Activated gamma-delta T cell (primary cell): Measurements from ENCODE around the gene PHLDB2.

Experiments used
- DNase-seq: peaks from one replicate; lab custom pipeline; 2025; lab: John Stamatoyannopoulos, UW

Gene PHLDB2

DNA sequence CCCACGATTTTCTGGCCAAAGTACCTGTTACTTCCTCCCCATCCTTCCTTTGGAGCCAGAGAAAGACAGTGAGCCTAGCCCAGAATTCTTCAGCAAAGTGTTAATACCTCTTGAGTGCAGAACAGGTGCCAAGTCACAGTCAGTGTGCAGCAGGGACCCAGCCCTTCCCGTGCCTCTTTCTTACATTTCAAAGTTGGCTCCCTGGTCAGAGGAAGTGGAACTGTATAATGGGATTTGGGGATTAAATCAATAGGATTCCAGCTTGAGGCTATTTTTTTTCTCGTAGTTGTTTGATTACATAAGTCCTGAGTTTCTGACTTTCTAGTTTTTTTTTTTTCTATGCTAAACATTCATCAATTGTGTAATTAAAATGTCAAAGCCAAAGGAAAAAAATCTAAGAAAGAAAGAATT is 67.2 kb downstream of the PHLDB2 start:
- no peak for DNase-seq

GRCh38 chr3:111928613-111929012 is 69.5 kb downstream of the PHLDB2 start:
- no peak for DNase-seq

DNA sequence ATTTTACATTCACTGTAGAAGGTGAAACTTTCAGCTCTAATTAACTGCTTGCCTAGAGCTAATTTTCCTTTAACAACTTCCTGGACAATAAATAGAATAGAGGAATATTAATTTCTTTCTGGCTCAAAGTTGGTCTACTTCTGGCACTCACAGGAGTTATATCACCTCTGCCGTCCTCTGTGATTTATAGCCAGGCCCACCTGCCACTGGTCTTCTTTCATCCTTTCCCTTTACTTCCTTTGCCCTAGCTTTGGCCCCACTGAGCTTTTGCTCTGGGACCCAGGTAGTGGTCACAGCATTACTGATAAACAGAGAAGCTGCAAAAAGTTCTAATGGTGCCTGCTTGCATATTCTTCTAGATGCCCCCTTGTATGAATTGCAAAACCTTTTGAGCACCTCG is 70.4 kb downstream of the PHLDB2 start:
- DNase-seq, result no peak

- DNase-seq, result no peak
These were observed 73.9 kb downstream of the PHLDB2 start for GRCh38 chr3:111932946-111933345.

GRCh38 chr3:111936191-111936841 is 77.3 kb downstream of the PHLDB2 start:
- DNase-seq, result no peak

DNA sequence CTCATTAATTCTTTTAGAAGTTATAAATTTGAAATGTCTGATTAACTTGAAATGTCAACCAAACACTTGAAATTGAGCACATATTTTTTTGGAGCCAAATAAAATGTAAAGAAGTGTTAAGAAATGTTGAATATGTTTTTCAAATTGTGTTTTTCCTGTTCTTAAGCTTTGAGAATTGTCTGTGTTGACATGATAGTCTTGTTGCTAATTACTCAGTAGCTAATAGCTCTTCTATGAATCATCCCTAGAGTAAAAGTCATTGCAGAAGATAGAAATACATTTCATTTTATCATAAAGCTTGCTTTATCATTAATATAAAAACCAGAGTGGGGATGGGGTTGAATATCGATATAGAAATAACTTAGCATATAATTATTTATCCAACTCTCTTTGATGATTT is 77.9 kb downstream of the PHLDB2 start:
- no peak for DNase-seq

- DNase-seq, result no peak
These were observed 78.8 kb downstream of the PHLDB2 start for GRCh38 chr3:111937871-111938270.

DNA sequence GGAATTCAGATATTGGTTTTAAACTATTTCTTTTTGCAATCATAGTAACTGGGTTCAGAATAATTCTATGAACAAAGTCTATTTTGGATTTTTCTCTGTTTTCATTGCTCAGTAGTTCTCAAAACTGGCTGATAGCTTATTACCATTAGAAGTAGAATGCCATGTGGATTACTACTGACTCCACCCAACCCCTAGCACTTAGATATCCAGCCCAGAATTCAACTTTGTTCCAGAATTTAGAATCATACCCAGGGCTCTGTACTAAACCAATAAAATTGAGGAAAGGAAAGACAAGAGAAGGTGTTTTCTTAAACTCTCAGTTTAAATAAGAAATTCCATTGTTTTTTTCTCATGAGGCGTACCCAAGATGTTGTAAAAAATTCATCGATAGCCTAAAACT is 80.8 kb downstream of the PHLDB2 start:
- no peak for DNase-seq

DNA sequence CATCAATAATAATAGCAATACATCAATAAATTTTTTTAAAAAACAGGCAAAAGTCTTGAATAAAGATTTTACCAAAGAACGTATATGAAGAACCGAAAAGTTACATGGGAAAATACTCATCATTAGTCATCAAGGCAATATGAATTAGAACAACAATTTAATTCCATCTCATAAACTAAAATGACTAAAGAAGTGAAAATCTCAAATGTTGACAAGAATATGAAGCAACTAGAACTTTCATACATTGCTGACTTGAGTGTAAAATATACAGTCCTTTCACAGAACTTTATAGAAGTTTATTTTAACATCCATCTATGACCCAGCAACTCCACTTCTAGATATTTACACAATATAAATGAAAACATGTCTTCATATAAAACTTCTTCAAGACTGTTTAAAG is 84.5 kb downstream of the PHLDB2 start:
- DNase-seq, result no peak

- DNase-seq, result no peak
These were observed 85.3 kb downstream of the PHLDB2 start for GRCh38 chr3:111944372-111944771.

GRCh38 chr3:111947231-111947630 is 88.2 kb downstream of the PHLDB2 start:
- DNase-seq, result no peak

GRCh38 chr3:111948786-111949185 is 89.7 kb downstream of the PHLDB2 start:
- DNase-seq, result no peak

GRCh38 chr3:111949712-111950111 is 90.6 kb downstream of the PHLDB2 start:
- DNase-seq, result no peak

DNA sequence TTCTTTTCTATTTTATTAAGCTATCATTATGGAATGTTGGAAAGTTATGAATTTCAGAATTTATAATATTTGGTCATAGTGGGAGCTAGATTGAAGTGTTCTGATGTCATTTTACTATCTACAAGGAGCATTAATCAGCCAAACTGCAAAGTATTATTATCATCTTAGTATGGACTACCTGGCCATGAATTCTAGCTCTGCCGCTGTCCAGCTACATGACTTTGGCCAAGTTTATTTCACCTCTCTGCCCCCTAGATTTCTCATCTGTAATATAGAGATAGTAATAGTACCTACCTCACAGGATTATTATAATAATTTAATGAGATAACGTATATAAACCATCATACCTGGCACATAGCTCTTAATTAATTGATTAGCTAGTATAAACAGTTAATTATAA is 92.0 kb downstream of the PHLDB2 start:
- no peak for DNase-seq

DNA sequence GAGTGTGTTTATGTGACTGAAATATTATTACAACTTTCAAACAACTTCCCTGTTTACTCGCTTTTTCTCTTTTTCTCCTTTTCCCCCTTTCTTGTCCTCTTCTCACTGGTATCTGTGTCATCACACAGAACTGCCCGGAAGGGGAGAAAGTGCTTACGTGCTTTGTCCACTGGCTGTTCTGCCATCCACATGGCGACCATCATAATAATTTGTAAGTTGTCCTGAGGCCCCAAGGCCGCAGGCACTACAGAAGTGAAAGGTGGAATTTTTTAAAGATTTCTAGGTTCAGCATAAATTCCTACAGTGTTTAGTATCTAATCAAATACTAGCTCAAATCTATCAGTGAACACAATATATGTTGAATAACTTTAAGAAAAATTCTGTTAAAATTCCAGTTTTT is 93.0 kb downstream of the PHLDB2 start:
- no peak for DNase-seq

DNA sequence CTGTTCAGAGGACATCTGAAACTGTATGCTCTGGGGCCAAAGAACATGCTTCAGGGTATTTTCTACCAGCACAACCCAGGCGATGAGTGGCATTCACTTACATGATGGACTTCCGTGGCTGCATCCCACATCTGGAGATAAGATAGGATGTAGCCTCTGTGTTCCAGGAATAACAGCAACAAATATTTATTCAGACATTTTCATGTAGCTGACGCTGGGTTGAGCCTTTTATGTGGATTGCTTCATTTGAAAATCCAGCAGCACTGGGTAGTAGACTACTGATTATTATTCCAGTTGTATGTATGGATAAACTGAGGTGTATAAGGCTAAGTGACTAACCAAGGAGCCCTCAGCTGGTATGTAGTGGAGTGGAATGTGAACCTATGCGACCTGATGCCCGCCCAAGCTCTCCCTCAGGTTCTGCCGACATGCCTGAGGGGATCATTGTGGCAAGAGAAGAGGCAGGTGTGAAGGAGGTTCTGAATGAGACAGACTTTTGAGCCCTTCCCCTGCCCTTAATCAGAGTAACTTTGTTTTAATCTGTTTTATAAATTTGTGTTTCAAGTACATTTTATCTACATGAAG is 93.9 kb downstream of the PHLDB2 start:
- no peak for DNase-seq

DNA sequence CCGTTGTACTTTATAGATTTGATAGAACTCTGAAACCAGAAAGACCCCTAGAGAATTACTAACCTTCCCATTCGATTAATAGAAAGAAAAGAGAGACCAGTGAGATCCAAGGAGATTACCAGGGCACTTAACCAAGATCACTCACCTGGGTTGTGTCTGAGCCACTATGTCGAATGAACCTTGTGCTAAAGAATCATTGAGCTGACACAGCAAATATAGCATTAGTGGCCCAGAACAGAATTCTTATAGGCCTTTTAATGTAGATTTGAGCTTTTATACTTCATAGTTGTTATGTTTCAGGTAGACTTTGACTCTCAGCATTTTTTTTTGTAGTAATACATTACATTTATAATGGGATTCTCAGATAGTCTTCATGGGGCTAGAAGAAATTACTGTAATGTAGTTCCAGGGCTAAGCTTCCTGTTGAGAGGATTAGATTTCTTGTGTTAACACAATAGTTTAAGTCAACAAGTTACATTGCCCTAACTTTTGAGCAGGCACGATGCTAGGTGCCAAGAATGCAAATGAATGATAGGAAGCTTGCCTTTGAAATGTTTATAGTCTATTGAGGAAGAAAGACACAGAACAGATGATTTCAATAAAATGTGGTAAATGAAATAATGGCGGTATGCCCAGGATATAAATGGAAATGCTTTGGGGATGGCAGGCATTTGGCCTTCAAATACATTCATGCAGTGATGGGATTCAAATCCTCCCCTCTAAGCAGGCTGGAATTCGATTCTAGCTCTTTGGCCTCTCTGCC is 95.3 kb downstream of the PHLDB2 start:
- DNase-seq, result no peak

- DNase-seq, result no peak
These were observed 96.8 kb downstream of the PHLDB2 start for GRCh38 chr3:111955876-111956275.

DNA sequence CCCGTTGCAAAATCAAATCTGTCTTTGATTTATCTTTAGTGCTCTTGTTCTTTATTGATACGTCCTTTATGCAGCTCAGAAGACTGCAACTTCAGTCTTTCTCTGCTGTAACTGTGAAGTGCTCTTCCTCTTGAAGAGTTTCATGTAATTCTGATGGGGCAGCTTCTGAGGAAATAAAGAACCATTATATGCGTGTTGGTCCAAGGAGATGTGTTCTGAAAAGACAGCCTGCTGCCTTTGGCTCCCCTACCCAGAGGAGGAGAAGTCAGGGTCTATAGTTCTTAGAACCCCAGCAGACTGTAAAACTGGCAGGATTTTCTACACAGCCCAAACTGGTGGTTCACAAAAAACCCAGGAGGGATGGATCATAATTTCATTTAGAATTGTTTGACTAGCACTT is 97.4 kb downstream of the PHLDB2 start:
- DNase-seq, result no peak

GRCh38 chr3:111956995-111957734 is 98.1 kb downstream of the PHLDB2 start:
- DNase-seq, result no peak

GRCh38 chr3:111961461-111962164 is 102.5 kb downstream of the PHLDB2 start:
- no peak for DNase-seq

DNA sequence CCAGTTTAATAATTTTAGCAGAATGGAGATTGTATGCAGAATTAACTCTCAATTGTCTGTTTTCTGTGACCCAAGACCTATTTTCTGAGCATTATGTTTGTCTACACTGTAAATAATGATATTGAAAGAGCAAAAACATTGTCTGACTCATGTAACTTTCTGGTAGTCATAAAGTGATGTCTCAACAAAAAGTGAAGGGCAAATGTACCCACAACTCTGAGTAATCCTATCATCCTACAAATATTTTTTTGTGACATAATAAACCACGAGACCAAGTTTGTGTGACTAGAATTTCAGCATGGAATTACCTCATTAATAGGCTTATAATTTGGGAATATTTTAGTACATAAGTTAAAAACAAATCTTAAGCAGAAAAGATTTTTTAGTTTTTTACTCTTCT is 104.4 kb downstream of the PHLDB2 start:
- no peak for DNase-seq
